Stimulated activated CD8-positive, alpha-beta memory T cell treated with anti-CD3 and anti-CD28 coated beads, Interleukin-4, amount 100 ng/mL, for 24 hours (primary cell): ENCODE results near the gene TMEM132E.

Source experiments
- DNase-seq: peaks from one replicate; pipeline ENCODE4 v3.0.0-alpha.2; 2020; ENCODE audit warnings: low read depth

The TMEM132E gene

DNA sequence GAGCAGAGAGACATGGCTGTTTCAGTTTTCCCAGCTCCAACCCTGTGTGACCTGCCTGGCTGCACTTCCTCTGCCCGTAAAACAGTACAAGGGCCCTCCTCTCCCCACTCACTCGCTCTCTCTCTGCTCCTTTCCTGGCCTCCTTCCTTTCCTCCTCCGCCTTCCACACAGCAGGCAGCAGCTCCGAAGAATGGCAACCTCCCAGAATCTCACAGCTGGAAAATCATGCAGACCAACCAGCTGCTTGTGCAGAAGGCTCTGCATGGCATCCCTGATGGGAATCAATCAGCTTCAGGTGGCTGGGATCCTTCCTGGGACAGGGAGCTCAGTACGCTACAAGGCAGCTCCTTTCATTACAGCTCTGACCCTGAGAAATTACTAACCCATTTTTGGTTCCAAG, 27.4 kb downstream of the TMEM132E start:
- no peak for DNase-seq

DNA sequence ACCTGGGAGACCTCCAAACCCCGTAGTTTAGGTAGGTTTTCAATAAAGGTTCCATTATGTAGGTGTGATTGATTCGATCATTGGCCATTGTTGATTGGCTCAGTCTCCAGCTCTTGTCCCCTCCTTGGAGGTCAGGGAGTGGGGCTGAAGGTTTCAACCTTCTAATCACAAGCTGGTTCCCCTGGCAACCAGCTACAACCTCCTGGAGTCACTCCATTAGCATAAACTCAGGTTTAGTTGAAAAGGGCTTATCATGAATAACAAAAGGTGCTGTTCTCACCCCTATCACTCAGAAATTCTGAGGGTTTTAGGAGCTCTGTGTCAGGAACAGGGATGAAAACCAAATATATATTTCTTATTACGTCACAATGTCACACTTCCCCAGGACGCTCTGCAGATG, 28.5 kb downstream of the TMEM132E start:
- no peak for DNase-seq

DNA sequence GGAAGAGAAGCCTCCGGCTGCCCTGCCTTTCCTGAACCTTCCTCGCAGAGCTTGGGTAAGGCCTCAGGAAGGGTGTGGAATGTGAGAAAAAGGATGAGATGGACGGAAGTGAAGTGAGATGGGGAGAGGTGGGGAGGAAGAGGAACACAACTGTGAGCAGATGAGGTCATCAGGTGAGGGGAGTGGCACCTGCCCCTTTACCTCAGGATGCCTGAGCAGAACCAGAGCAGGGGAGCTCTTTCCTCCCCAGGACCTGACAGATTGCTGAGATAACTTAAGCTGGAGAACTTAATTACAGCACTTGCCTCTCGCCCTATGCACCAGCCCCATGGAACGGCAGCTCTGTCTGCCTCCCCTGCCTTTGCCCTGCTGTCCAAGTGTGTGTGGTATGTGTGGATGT, 29.8 kb downstream of the TMEM132E start:
- DNase-seq = no peak

DNA sequence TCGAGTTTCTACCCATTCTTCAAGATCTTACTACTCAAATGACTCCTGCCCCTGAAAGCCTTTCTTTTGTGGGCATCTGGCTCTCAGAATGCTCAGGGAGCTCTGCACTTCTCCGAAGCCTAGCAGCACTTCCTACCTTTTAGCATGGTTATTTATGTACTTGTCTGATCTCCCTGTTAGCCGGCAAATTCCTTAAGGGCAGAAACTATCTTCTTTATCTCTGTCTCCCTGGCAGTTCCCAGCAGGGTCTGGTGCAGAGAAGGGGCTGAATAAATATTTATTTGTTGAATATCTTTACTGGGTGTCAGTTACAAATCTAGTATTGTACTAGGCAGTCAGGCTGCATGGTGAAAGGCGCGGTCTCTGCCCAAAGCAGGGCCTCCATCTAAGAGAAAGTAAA, 30.7 kb downstream of the TMEM132E start:
- no peak for DNase-seq

DNA sequence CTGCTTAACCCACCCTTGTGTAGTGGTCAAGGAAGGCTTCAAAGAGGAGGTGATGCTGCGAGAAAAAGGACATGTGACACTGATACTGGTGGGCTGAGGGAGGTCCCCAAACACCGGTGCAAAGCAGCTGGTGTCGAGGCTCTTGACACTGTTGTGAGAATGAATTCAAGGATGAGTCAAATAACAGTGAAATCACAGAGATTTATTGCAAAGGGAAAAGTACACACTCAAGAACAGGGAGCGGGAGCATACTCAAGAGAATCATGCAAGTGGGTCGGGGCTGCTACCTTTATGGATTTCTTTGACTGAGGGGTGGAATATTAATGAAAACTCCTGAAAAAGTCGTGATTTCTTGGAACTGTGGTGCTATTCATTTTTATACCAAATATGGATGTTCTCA, 31.1 kb downstream of the TMEM132E start:
- no peak for DNase-seq

DNA sequence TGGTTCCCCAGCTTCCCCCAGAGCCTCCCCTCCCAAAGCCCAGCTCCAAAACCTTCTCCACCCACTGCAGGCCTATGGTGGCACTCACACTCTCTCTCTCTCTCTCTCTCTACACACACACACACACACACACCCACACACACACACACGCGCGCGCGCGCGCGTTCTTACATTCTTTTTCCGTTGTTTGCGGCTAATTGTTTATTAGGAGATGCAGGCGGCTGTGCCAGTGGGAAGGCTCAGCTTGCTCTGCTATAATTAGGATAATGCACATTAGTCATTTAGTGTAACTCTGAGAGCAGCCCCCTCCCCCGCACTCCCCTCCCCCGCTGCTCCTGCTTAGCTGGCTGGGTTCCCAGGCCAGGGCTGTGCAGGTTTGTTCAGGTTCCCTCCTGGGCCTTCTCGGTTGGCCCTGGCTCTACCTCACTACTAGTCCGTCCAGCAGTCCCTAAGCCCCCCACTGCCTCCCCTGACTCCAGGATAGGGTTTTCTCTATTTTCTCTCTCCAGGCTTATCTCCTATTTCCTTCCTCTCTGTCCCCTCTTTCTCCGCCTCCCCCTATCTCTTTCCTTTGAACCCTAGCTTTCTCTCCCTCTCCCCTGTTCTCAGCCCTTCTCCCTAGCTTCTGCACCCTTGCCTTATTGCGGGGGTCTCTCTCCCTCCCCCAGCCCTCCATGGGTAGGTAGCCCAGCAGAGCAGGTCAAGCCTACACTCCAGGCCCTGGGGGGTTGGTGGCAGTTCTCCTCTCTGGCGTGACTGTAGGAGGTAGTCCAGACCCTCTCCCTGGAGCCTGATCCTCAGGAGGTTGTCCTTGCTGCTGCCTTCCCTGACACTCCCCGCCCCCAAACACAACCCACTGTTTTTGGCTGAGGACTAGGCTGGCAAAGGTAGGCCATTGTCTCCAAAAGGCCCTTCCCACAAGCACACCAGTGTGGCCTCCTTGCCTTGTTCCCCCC, 34.0 kb downstream of the TMEM132E start:
- no peak for DNase-seq

DNA sequence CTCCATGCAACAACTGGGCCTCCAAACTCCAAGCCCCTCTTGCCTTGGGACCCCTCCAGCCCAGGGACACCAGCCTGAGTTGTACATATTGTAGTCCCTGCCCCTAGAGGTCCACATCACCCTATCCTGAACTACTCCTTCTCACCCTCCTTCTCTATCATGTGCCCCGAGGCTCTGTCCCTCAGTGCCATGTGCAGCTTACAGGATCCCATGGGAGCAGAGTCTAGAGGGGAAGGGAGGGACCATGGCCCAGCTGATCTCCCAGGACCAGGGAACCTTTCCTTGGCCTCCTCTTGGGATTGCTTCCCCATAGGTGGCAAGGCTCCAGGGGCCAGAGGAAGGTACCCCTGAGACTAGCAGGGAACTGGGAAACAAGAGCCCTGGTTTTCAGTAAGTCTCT, 35.3 kb downstream of the TMEM132E start:
- DNase-seq = no peak

DNA sequence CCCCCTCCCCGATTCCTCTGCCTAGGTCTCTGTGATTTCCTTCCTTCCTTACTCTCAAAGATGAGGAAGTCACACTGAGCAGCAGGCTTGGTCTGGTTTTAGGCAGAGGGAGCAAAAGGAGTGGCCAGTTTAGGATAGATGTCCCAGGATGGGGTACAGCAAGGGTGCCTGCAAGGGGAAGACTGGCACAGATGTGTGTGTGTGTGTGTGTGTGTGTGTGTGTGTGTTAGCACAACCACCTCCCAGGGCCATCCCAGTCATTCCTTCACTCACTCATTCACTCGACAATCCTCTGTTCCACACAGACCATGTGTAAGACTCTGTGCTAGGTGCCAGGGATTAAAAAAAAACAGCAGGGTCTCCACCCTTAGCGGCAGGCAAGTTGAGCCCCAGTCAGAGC, 35.9 kb downstream of the TMEM132E start:
- no peak for DNase-seq

DNA sequence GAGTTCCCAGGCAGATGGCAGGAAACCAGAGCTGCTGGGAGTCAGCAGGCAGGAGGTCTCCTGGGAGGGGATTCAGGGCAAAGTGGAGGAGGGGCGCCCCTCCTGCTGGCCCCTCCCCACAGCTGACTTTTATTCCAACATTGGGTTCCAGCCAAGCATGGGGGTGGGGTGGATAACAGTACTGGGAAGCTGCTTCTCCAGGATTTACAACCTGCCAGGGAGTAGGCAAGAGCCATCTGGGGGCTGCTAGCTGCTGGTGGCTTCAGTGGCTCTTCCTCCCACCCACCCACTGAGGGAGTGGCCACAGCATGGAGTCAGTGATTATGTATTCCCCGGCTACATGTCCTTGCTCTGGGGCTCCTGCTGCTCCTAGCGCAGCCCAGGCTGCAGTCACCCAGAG, 36.8 kb downstream of the TMEM132E start:
- DNase-seq = no peak

DNA sequence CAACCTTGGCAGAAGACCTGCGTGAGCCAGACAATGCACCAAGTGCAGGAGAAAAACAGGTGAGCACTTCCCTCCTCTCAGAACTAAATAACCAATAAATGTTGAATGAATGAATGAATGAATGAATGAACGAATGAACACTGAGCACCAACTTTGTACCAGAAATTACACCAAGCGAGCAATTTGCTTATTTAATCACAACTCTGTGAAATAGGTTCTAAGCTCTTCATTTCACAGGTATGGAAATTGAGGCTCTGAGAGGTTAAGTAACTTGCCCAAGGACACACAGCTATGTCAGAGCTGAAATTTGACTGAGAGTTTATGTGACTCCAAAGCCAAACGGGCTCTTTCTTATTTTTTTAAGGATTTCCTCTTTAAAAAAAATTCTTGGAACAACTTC, 38.0 kb downstream of the TMEM132E start:
- DNase-seq = no peak

DNA sequence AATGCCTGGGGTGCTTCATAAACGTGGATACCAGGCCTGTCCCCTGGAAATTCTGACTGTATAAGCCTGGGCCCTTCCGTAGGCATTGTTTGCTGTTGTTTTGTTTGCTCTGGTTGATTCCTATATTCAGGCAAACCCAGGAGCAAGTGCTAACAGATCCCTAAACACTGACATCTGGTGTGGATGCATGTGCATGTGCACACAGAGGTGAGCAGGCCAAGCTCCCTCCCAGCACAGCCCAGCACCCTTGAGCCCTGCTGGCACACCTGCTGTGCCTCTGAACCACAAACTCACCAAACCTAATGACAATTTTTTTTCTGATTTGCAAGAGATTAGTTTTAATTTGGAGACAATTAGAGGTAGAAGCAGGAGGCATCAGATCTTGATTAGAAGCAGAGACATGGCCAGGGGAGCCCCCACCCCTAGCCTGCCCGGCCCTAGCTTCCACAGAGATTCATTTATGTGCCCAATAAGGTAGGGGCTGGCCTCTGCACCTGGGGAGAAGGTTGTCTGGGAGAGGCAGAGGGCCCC, 40.4 kb downstream of the TMEM132E start:
- no peak for DNase-seq

DNA sequence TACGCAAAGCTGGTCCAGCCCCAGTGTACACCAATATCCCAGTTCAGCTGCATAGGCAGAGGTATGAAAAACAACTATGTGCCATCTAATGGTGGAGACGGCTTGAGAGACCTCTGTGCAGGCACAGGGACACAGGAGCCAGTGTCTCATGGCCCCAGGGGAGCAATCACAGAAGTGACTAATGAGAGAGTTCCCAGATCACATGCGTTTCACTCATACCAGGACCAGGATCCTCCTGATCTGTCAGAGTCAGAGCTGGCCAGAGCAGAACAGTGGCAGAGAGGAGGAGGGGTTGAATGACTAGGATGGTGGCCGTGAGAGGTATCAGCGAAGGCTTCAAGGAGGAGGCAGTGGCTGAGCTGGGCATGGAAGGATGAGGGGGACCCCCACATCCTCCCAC, 41.1 kb downstream of the TMEM132E start:
- DNase-seq = no peak

DNA sequence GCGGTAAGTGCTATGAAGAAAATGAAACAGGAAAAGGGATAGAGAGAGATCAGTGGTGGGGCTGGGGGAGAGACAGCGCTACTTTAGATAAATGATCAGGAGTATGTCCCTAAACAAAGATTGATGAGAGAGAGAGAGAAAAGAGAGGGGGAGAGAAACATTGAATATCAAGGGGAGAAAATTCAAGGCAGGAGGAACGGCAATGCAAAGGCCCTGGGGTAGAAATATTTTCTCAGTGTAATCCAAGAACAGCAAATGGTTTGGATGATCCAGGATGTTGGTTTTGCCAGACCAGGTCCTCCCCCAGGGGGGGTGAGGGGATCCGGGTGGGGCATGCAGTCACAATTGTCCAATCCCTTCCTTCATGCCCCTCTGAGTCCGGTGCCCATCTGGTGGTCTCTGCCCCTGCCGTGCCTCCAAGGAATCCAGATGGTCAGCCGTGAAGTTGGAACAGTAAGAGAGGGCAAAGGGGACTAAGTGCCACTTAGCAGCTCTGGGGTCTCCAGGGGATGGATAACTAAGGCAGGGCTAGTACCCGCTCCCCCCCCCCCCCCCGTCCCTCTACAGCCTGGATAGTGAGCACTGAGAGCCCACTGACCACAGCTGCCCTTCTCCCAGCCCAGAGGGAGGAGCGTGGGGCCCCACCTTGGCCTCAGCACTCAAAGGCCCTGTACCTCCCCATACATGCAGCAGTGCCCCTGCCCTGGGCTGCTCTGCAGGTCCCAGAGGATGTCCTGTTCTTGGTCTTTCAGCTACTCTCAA, 43.7 kb downstream of the TMEM132E start:
- no peak for DNase-seq

DNA sequence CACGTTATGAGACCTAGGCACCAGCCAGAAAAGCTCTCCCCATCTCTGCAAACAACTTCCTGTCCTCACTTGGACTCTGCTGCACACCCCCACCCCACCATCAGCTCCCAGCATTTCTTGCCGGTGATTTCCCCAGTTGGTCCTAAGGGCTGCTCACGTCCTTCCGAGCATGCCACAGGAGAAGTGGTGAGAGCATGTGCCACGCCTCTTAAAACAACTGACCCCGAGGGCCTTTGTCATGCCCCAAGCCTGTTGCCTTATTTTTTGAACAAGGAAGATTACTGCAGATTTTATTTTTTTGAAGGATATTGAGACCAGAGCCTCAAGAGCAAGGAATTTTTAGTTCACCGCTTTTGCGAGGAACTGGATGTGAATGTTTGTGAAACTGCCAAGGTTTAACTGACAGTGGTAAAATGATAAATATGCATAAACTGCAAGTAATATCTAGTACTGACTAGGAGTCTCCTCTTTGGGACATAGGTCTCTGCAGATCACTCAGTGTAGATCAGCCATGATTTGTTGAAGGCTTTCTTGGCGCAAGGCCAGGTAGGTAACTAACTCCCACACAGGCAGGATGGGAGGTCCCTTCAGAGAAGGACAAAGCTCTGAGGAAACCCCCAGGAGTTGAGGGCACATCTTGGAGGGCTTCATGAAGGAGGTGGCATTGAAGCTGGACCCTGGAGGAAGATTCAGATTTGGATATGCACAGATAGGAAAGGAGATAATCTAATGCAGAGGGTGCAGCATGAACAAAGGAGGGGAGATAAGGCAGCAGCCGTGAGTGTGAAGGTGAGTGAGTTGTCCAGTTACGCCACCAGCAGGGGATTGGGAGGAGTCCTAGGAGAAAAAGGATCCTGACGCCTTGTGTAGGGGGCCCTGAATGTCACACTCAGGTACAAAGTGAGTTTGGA, 44.7 kb downstream of the TMEM132E start:
- DNase-seq = no peak

DNA sequence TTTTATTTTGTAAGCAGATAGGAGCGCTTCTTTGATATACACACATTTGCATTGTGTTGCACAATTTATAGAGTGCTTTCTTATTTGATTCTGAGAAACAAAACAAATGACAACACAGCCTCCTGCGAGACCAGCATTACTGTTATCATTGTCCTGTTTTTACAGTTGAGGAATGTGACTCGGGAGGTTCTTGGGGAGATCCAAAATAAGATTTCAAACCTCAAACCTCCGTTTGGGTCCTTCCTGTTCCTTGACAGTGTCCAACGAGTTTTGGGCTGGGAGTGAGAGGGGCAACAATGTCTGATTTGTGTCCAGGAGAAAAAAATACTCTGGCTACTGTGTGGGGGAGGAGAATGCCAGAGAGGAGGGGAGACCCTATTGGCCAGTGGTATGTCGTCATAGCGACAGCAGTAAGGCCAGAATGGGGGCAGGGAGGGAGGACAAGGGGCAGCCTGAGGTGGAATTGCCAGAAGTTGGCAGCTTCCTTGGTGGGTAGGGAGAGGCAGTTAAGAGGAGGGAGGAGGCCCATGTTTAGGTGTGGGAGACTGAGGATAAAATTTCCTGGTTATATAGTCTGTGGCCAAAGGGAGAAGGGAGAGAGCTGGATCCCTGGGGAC, 45.5 kb downstream of the TMEM132E start:
- no peak for DNase-seq

DNA sequence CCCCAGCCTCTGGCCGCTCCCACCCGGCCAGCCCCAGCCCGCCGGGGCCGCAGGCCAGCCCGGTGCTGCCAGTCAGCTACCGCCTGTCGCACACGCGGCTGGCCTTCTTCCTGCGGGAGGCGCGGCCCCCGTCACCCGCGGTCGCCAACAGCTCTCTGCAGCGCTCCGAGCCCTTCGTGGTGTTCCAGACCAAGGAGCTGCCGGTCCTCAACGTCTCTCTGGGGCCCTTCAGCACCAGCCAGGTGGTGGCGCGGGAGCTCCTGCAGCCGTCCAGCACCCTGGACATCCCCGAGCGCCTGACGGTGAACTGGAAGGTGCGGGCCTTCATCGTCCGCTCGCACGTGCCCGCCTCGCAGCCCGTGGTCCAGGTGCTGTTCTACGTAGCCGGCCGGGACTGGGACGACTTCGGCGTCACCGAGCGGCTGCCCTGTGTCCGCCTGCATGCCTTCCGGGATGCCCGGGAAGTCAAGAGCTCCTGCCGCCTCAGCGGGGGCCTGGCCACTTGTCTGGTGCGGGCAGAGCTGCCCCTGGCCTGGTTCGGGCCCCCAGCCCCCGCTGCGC, 46.8 kb downstream of the TMEM132E start:
- DNase-seq = no peak

DNA sequence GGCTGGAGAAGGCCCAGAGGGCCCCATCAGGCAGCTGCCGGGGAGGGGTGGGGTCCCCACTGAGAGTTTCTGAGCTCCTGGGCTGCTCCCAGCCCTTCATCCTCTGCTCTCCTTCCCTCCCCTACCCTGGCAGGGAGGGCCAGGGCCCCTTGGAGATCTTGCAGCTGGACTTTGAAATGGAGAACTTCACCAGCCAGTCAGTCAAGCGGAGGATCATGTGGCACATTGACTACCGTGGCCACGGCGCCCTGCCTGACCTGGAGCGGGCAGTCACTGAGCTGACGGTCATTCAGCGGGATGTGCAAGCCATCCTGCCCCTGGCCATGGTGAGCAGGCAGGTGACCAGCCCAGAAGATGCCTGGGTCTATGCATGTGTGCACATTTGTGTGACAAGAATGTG, 49.5 kb downstream of the TMEM132E start:
- DNase-seq = no peak

DNA sequence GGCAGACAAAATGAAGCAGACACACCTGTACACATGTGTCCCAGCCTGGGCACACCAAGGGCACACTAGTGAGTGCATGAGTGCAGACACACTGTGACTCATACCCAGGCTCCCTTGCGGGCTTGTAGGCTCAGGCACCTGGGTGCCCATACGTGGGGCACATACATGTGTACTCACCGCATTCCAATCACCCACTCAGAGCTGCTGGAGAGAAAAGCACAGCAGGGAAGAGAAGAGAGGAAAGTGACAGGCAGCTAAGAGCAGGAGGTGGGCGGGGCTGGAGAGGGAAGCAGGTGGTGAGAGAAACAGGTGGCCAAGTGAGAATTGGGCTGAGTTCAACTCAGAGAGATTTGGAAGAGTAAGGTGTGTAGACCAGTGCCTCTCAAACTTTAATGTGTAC, 54.0 kb downstream of the TMEM132E start:
- no peak for DNase-seq

DNA sequence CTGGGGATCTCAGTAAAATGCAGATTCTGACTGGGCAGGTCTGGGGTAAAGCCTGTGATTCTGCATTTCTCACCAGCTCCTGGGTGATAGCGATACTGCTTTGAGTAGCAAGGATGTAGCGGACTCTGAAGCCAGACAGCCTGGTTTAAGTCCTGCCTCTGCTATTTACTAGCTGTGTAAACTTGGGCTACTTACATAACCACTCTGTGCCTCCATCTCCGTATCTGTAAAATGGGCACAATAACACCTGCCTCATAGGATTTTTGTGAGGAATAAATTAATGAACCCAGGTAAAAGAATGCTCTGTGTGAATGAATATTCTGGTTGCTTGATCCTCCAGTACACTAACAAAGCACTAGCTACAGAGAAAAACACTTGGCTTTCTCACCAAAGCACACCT, 54.4 kb downstream of the TMEM132E start:
- DNase-seq = no peak

DNA sequence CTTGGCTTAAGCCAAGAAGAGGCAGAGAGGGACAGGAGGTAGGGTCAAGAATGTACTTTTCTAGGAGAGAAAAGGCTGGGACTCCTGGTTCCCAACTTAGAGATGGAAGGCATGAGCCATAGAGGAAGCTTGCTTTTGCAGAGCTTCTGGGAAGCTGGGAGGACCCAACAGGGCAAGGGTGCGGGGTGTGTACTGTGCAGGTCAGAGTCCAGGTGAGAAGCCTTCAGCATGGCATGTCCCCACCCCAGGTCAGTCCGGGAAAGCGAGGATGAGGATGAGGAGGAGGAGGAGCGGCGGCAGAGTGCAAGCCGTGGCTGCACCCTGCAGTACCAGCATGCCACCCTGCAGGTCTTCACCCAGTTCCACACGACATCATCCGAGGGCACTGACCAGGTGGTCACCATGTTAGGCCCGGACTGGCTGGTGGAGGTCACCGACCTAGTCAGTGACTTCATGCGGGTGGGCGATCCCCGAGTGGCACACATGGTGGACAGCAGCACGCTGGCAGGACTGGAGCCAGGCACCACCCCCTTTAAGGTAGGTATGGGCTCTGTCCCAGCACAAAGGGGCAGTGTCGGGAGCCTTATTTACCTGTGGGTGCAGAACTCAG, 55.3 kb downstream of the TMEM132E start:
- no peak for DNase-seq

DNA sequence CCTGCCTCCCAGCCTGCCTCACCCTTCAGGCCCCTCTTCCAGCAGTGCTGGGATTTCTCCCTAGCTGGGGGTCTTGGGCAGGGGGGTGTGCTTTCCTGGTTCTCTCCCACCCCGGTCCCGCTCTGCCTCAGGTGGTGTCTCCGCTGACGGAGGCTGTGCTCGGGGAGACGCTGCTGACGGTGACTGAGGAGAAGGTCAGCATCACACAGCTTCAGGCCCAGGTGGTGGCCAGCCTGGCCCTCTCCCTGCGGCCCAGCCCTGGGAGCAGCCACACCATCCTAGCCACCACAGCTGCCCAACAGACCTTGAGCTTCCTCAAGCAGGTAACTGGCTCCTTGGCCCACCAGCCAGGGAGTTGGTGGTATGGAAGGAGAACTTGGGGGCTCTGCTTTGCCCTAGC, 56.5 kb downstream of the TMEM132E start:
- DNase-seq = no peak
